Astrocyte (in vitro differentiated cells and primary cell): Measurements from ENCODE around the gene WDPCP.

Source experiments
- CTCF ChIP-seq: IDR thresholded peaks from 2 replicates; pipeline ENCODE4 v1.5.1; 2011; ENCODE audit warnings: low read depth, mild to moderate bottlenecking, inconsistent platforms, low read length, moderate library complexity; ENCODE audit not compliant: insufficient read depth
- EZH2 ChIP-seq: IDR thresholded peaks from 2 replicates; pipeline ENCODE4 v1.6.1; 2012; ENCODE audit warnings: mild to moderate bottlenecking, low read length, inconsistent platforms; ENCODE audit not compliant: insufficient read depth

DNA sequence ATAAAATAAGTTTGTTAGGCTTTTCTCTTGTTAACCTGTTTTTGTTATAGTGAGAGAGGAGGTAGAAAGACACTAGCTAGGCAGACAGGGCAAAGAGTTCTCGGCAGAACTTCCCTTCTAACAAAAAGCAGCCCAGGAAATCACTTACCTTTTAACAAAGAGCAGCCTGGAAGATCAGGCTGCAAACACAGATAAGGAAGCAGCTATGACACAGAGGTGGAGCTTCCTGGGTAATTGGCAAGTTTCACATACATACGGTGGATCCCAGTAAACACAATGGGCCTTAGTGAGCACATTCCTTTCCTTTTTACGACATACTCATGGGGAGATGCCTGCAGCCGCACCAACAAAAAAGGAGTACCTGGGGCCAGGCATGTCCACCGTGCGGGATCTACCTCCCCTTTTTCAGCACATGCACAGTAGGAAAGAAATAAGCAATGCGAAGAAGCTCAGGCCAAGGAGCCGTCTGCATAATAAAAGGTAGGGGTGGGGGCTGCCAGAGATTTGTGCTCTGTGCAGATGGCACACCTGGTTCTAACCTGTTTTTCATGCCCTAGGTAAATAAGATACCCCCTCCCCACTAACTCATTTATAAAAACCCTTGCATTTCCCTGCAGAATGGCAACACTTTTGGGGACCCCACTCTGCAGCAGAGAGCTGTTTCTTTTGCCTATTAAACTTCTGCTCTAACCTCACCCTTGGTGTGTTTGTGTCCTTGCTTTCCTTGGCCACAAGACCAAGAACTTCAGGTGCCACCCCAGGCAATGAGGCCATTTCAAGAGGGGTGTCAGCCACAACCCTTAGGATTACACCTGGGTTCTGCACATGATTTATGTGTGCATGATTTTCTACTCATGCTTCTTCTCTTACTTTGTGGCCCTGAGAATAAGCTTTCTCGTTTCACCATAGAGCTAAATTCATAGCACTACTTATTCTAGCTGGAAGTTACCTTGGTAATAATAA, 27.0 kb upstream of the WDPCP start:
- no peak for TF ChIP-seq CTCF
- no peak for TF ChIP-seq EZH2
